Skeletal muscle satellite cell (primary cell): ENCODE data around the gene CNPY4.
"Not testable (repeated sequence)": the region's sequence is repeated elsewhere in the genome, so short reads cannot be mapped to it uniquely, and the experiment has no call there.

Source experiments
- H3K27me3 ChIP-seq: 2 replicates; pipeline ENCODE4 v1.7.0; 2013; ENCODE audit warnings: low read length; ENCODE audit not compliant: control insufficient read depth, insufficient read depth
- H3K36me3 ChIP-seq: 2 replicates; pipeline ENCODE4 v1.7.0; 2013; ENCODE audit warnings: mild to moderate bottlenecking, control low read depth, low read length; ENCODE audit not compliant: insufficient read depth
- H3K4me1 ChIP-seq: 2 replicates; pipeline ENCODE4 v1.7.0; 2013; ENCODE audit warnings: low read length; ENCODE audit not compliant: control insufficient read depth, insufficient read depth
- H3K4me2 ChIP-seq: 2 replicates; pipeline ENCODE4 v1.7.0; 2013; ENCODE audit warnings: mild to moderate bottlenecking, low read length
- H3K4me3 ChIP-seq: 2 replicates; pipeline ENCODE4 v1.7.0; 2013; ENCODE audit warnings: low read length
- H3K9ac ChIP-seq: 2 replicates; pipeline ENCODE4 v1.7.0; 2013; ENCODE audit warnings: mild to moderate bottlenecking, low read depth, low read length, moderate library complexity
- H3K9me3 ChIP-seq: replicated peaks from 2 replicates; pipeline ENCODE4 v1.7.0; 2013; ENCODE audit warnings: mild to moderate bottlenecking, control low read depth, low read length

Gene CNPY4

GRCh38 chr7:100137851-100138760 is 18.7 kb downstream of the CNPY4 start:
- H3K4me2 ChIP-seq: no peak overlapping the region

DNA sequence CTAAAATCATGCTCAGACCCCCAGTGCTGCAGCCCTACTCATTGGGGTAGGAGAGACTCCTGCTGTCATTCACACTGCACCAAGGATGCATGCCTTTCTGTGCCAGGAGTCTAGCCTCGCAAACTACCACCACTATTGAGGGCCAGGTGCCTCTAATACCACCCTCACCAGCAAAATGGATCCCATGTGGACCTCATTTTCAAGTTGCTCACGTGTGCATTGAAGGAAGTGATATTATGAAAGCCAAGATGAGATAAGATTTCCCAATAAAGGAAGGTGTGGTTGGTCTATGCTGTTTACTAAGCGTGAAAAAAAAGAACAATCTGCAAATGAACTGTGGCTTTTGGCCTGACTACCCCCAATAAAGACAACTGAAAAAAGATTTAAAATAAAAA is 22.1 kb downstream of the CNPY4 start:
- Histone ChIP-seq H3K27me3 (peaks cover 17% of the 10 kb centered on the region), H3K4me1 (no peaks in the 10 kb centered on the region), H3K36me3 (no peaks in the 10 kb centered on the region), H3K9ac (no peak overlapping the region), H3K4me3 (no peak overlapping the region), H3K4me2 (no peak overlapping the region), H3K9me3 (no peaks in the 10 kb centered on the region)

More at GRCh38 chr7:100137851-100138760, 18.7 kb downstream of the CNPY4 start:
- no peaks in the 10 kb centered on the region for H3K36me3 ChIP-seq
- H3K27me3 ChIP-seq: peaks cover 20% of the 10 kb centered on the region
- H3K9me3 ChIP-seq: no peaks in the 10 kb centered on the region
- H3K9ac ChIP-seq: no peak overlapping the region
- H3K4me1 ChIP-seq: no peaks in the 10 kb centered on the region
- H3K4me3 ChIP-seq: no peak overlapping the region

- Histone ChIP-seq H3K4me3 (no peak overlapping the region), H3K27me3 (peaks cover 17% of the 10 kb centered on the region), H3K4me1 (no peaks in the 10 kb centered on the region)
Measured at GRCh38 chr7:100142461-100142860, 23.0 kb downstream of the CNPY4 start.

DNA sequence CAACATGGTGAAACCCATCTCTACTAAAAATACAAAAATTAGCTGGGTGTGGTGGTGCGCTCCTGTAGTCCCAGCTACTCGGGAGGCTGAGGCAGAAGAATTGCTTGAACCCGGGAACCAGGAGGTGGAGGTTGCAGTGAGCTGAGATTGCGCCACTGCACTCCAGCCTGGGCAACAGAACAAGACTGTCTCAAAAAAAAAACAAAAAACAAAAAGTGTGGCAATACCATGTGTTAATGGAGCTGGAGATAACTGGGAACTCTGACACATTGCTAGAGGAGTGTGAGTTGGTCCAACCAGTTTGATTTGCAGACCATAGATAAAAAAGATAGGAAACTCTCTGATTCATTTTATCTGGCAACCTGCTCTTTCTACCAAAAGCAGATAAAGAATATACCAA is 26.9 kb downstream of the CNPY4 start:
- not testable (repeated sequence) for H3K9me3 ChIP-seq, H3K36me3 ChIP-seq, H3K4me3 ChIP-seq, H3K4me1 ChIP-seq, H3K27me3 ChIP-seq, H3K4me2 ChIP-seq, H3K9ac ChIP-seq

More at GRCh38 chr7:100142461-100142860, 23.0 kb downstream of the CNPY4 start:
- H3K9ac ChIP-seq: no peak overlapping the region
- H3K36me3 ChIP-seq: no peaks in the 10 kb centered on the region
- no peak overlapping the region for H3K4me2 ChIP-seq
- no peaks in the 10 kb centered on the region for H3K9me3 ChIP-seq

DNA sequence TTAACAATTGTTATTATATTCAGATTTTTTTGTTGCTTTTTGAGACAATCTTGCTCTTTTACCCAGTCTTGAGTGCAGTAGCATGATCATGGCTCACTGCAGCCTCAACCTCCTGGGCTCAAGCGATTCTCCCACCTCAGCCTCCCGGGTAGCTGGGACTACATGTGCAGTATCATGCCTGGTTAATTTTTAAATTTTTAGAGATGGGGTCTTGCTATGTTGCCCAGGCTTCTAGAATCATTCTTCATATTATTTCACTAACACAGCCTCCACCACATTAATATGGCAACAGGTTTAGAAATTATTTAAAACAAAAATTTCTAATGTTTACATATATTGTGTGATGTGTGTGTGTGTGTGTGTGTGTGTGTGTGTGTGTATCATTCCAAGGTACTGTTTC is 27.8 kb downstream of the CNPY4 start:
- Histone ChIP-seq H3K27me3 (peaks cover 5% of the 10 kb centered on the region), H3K9me3 (no peaks in the 10 kb centered on the region), H3K4me2 (no peak overlapping the region), H3K4me3 (no peak overlapping the region), H3K9ac (no peak overlapping the region), H3K4me1 (peaks cover 7% of the 10 kb centered on the region), H3K36me3 (no peaks in the 10 kb centered on the region)

- peaks cover 7% of the 10 kb centered on the region for H3K4me1 ChIP-seq
- H3K27me3 ChIP-seq: no peaks in the 10 kb centered on the region
- H3K9me3 ChIP-seq: no peaks in the 10 kb centered on the region
- peak overlapping the region; percentile 64 for H3K9ac ChIP-seq
- peaks cover 2% of the 10 kb centered on the region for H3K36me3 ChIP-seq
- H3K4me3 ChIP-seq: peak overlapping the region; percentile 65
- H3K4me2 ChIP-seq: peak overlapping the region; percentile 86
Measured at GRCh38 chr7:100148225-100148558, 28.8 kb downstream of the CNPY4 start.

DNA sequence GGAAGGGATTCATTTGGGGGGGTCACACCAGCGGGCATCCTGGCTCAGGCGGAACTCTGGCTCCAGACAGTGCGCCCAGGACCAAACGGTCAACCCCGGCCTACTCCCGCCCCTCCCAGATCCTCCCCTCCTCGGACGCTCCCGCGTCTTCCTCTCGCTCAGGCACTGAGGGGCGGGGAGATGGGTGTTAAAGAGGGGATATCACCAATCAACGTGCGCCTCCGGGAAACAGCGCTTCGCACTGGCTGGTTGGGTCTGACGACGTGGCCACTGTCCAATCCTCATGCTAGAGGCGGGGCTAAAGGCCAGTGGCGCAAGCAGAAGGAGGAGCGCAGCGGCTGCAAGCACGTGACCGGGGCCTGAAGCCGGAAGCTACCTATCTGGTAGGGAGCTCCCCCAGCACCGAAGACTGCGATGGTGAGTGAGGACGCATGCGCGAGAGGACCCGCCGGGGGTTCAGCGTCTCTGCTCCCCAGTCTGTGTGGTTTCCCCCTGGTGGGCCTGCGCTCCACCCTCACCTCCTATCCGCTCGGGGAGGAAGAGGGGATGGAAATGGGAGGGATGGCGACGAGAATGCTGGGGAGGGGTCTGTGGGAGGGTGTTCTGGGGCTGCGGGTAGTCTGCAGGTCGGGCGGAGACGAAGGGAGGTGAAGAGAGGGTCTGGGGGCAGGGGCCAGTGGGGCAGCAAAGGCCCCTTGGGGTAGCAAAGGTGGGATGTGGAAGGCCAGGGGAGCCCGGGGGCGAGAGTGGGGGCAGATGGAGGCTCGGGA is 29.3 kb downstream of the CNPY4 start, which contains the start of gene LAMTOR4:
Gene LAMTOR4 (plus strand): TSS at position 360 of the 770 bp plus-strand sequence. CDS start 55 bp downstream, at position 415.
- peak within 1 kb of the TSS; percentile 96 for H3K9ac ChIP-seq
- H3K4me3 ChIP-seq: peak within 1 kb of the TSS; percentile 94
- no peaks in the 10 kb centered on the region for H3K27me3 ChIP-seq
- H3K4me1 ChIP-seq: peaks cover 7% of the 10 kb centered on the region
- peak within 1 kb of the TSS; percentile 99 for H3K4me2 ChIP-seq
- H3K36me3 ChIP-seq: peaks cover 7% of the 10 kb centered on the region
- H3K9me3 ChIP-seq: no peaks in the 10 kb centered on the region

- peaks cover 13% of the 10 kb centered on the region for H3K4me1 ChIP-seq
- no peak overlapping the region for H3K4me3 ChIP-seq
- no peak overlapping the region for H3K4me2 ChIP-seq
- no peaks in the 10 kb centered on the region for H3K9me3 ChIP-seq
- H3K36me3 ChIP-seq: peaks cover 40% of the 10 kb centered on the region
- no peak overlapping the region for H3K9ac ChIP-seq
- no peaks in the 10 kb centered on the region for H3K27me3 ChIP-seq
Measured at GRCh38 chr7:100152404-100152803, 33.0 kb downstream of the CNPY4 start.

DNA sequence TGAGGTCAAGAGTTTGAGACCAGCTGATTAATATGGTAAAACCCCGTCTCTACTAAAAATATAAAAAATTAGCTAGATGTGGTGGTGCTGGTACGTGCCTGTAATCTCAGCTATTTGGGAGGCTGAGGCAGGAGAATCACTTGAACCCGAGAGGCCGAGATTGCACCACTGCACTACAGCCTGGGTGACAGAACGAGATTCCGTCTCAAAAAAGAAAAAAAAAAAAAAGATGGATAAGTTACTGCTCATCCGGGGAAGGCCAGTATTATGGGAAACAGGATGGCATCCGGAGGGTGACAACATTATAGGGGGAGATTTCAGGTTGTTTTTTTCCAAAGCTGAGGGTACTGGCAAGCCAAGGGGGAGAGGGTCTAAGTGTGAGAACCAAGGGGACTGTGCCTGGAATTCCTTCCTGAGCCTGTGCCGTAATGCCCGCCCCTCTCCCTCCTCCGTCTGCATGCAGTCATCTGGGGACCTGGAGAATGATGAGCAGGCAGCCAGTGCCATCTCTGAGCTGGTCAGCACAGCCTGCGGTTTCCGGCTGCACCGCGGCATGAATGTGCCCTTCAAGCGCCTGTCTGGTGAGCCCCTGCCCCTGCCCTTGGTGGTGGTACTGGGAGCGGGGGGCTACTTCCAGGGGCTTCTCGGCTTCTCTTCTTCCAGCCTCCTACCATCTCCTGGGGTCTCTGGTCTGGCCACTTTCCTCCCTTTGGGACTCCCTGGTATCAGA is 33.7 kb downstream of the CNPY4 start:
- Histone ChIP-seq H3K27me3 (no peaks in the 10 kb centered on the region), H3K4me1 (peaks cover 18% of the 10 kb centered on the region), H3K4me2 (no peak overlapping the region), H3K36me3 (peaks cover 40% of the 10 kb centered on the region), H3K9ac (no peak overlapping the region), H3K9me3 (no peaks in the 10 kb centered on the region), H3K4me3 (no peak overlapping the region)

GRCh38 chr7:100153708-100154535 is 34.5 kb downstream of the CNPY4 start:
- Histone ChIP-seq H3K4me1 (peaks cover 19% of the 10 kb centered on the region), H3K4me3 (no peak overlapping the region), H3K36me3 (peaks cover 40% of the 10 kb centered on the region), H3K9ac (no peak overlapping the region), H3K4me2 (no peak overlapping the region), H3K27me3 (no peaks in the 10 kb centered on the region), H3K9me3 (no peaks in the 10 kb centered on the region)
